Activated CD4-positive, alpha-beta T cell treated with anti-CD3 and anti-CD28 coated beads for 1 hour (primary cell): ENCODE measurements around the gene TMEM18.

ENCODE experiments used
- DNase-seq: peaks from one replicate; pipeline ENCODE4 v3.0.0-alpha.2; 2020

Gene TMEM18

GRCh38 chr2:671787-672605 lies 5.2 kb downstream of the TMEM18 start:
- DNase-seq = no peak

- DNase-seq = no peak
Observed at GRCh38 chr2:671072-671471, 6.1 kb downstream of the TMEM18 start.

- DNase-seq = no peak
Observed at GRCh38 chr2:670637-671036, 6.6 kb downstream of the TMEM18 start.

GRCh38 chr2:669323-669722 lies 7.9 kb downstream of the TMEM18 start:
- DNase-seq = no peak

- DNase-seq = no peak
Observed at GRCh38 chr2:668000-668398, 9.2 kb downstream of the TMEM18 start.

- no peak for DNase-seq
Observed at GRCh38 chr2:667332-667999, 9.7 kb downstream of the TMEM18 start.

- DNase-seq = no peak
Observed at GRCh38 chr2:666441-666840, 10.8 kb downstream of the TMEM18 start.

- DNase-seq = no peak
Observed at GRCh38 chr2:665340-666073, 11.7 kb downstream of the TMEM18 start.

- DNase-seq = no peak
Observed at GRCh38 chr2:664063-664462, 13.1 kb downstream of the TMEM18 start.

GRCh38 chr2:663221-663620 lies 14.0 kb downstream of the TMEM18 start:
- no peak for DNase-seq

GRCh38 chr2:661360-661635 lies 15.9 kb downstream of the TMEM18 start:
- DNase-seq = no peak

- no peak for DNase-seq
Observed at GRCh38 chr2:660586-661359, 16.4 kb downstream of the TMEM18 start.

- no peak for DNase-seq
Observed at GRCh38 chr2:660029-660428, 17.2 kb downstream of the TMEM18 start.

GRCh38 chr2:658426-658825 lies 18.8 kb downstream of the TMEM18 start:
- no peak for DNase-seq

GRCh38 chr2:657766-658165 lies 19.4 kb downstream of the TMEM18 start:
- DNase-seq = no peak

GRCh38 chr2:656676-657075 lies 20.5 kb downstream of the TMEM18 start:
- no peak for DNase-seq

GRCh38 chr2:655626-656025 lies 21.6 kb downstream of the TMEM18 start:
- no peak for DNase-seq

GRCh38 chr2:654896-655295 lies 22.3 kb downstream of the TMEM18 start:
- no peak for DNase-seq

GRCh38 chr2:653645-654425 lies 23.4 kb downstream of the TMEM18 start:
- DNase-seq = no peak

GRCh38 chr2:652881-653480 lies 24.2 kb downstream of the TMEM18 start:
- DNase-seq = no peak

- no peak for DNase-seq
Observed at GRCh38 chr2:651951-652373, 25.2 kb downstream of the TMEM18 start.
